ENCODE data around the gene PARP14.
A peak's percentile ranks its signal among the peaks of the same experiment; 100 is the strongest.

Gene PARP14

DNA sequence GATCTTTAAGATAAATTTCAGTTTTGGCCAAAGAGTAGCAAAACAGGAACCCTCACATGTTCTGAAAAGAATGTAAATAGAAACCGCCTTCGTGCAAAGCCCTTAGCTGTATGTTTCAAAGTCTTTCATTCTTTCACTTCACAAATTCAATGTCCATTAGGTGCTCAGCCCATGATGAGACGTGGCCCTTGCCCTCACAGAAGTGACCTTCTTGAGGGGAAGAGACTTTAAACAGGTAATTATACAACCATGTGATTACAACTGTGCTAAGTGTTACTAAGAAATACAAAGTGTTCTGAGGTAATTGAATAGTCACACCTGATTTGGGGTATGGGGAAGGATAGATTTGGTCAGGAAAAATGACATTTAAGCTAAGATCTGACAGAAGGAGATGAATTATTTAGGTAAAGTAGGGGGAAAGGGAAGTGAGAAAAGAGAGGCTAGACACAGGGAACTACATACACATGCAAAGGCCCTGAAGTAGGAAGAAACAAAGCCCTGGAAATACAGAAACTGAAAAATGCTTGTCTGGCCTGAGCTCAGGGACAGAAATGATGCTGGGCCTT, 93.4 kb downstream of the PARP14 start:
- no peak for DNase-seq (ENCODE audit: low read depth)

GRCh38 chr3:122774564-122774963, 93.9 kb downstream of the PARP14 start:
- DNase-seq (ENCODE audit: low read depth): peak; percentile 50

GRCh38 chr3:122776675-122777468, 96.2 kb downstream of the PARP14 start:
- no peak for DNase-seq (ENCODE audit: low read depth)

DNA sequence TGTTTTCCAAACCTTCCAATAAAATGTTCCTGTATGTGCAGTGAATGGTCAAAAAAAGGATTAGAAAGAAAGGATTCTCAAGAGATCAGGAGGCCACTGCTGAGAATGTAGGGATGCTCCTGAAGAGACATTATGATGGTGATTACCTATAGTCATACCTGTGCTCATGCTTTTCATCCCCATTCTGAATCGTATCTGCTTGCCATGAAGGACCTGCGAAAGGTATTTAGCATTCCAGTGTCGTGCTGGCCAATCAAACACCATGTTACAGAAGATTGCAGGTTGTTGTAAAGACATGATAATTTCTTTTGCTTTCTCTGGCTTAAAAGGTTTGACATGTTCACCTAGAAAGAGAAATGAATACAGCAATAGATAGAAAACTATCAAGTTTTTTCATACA, 96.9 kb downstream of the PARP14 start:
- no peak for DNase-seq (ENCODE audit: low read depth)

Data from non-pigmented ciliary epithelial cell (primary cell).